GM18511 (cell line): ENCODE measurements around the gene CBX4.

ENCODE experiments used
- ATAC-seq: cut with Tn5 transposase; IDR thresholded peaks from one replicate; pipeline ENCODE4 v1.9.1; 2021; ENCODE audit warnings: mild to moderate bottlenecking, moderate library complexity; ENCODE audit not compliant: unreplicated experiment

CBX4 gene

GRCh38 chr17:79814127-79814973, 24.9 kb downstream of the CBX4 start:
- ATAC-seq: no peak

DNA sequence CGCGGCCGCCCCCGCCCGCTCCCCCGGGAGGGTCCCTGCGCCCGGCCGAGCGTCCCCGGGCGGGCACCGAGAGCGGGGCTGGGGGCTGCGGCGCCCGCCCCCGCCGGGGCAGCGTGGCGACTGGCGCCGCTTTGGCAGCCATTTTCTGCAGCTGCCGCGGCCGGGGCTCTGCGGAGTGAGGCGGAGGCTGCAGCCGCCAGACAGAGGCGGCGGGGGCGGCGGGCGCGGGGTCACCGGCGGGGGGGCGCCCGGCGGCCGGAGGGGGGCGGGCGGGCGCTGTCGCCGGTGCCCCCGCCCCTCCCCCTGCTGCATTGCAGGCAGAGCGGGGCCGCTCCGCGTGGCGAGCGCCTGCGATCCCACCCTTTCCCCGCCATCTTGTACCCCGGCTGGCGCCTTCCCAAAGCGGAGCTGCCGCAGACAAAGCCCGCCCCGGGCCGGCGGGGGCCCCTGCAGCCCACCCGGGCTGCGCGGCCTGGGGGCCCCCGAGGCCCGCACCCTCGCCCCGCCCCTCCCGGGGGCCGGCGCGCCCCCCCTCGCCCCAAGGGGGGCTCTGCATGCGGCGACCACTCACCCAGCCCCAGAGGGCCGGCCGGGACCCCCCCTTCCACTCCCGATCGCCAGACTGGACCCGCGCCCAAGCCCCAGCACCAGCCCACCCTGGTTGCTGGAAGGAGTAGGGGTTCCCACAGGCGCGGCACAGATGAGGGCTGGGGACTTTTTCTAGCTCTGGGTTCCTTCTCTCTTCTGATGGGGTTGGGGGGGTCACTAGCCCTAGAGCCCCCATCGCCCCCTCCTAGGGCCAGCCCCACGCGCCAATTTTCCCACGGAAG, 25.7 kb downstream of the CBX4 start:
- ATAC-seq: no peak

DNA sequence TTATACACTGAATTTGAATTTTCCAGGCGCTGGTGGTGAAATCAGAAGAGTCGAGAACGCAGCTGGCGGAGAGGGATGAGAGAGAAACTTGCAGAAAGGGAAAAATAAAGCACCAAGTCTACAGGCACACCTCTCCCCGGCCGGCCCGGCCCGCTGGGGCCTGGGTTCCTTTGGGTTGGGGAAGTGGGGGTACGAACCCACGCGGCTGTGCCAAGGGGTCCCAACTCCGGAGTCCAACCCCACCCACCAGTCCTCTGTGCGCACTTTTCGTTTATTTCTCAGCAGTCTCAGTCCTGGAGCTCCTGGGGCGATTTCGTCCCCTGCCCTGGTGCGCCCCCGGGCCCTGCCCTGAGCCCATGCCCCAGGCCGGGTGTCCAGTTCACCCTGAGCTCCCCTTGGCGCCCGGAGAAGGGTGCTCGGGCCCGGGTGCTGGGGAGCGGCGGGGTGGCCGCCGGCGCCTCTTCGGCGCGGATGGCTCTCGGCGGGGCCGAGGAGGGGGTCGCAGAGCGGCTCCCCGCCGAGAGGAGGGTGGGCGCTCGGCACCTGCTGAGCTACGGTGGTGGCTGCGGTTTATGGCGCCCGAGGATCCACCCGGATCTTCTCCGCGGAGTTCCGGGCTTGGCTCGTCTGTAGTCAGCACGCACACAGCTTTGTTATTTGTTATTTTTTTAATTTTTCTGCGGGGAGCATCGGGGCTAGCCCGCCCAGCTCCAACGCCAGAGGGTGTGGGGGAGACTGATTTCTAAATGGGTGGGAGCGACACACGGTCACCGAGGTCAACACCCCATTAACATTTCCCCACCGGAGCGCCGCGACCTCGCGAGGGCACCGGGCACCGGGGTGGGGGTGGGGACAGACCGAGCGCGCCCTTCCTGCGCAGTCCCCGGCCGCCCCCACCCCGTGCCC, 26.6 kb downstream of the CBX4 start:
- ATAC-seq: no peak

- ATAC-seq: no peak
These were observed 27.3 kb downstream of the CBX4 start for GRCh38 chr17:79811868-79812352.

GRCh38 chr17:79811011-79811867, 28.0 kb downstream of the CBX4 start:
- no peak for ATAC-seq

- peak; percentile 81 for ATAC-seq
These were observed 28.9 kb downstream of the CBX4 start for GRCh38 chr17:79810130-79811010.

GRCh38 chr17:79809530-79810129, 29.6 kb downstream of the CBX4 start:
- no peak for ATAC-seq

DNA sequence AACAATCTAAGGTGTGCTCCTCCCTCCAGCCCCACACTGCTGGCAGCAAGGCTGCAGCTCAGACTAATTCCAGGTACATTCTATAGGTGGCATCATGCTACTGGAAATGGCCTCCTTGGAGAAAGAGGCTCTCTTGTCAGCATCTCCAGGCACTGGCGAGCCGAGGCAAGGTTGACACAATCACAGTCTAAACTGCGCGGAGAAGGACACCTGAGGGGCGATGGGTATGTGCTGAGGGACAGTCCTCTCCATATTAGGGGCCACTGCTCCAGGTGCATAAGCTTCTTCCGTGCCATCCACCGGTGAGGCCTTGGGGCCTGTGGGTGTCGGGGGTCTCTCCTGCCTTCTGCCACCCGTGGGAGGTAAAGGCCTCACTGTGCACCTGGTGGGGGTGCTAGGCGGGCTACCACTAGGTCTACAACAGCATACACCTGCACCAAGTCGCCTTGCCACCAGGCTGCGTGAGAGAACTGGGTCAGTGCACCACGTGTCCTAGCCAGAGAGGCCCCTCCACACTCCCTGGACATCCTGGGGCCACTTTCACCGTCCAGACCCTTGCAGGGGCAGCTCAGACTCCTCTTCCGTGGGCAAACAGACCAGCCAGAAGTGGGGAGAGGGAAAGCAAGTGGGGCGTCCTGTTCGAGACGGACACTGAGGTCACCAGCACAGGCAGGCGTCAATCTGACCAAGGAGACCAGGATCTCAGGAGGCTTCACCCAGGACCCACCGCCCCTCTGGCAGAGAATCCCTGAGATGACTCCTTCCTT, 30.3 kb downstream of the CBX4 start:
- no peak for ATAC-seq

DNA sequence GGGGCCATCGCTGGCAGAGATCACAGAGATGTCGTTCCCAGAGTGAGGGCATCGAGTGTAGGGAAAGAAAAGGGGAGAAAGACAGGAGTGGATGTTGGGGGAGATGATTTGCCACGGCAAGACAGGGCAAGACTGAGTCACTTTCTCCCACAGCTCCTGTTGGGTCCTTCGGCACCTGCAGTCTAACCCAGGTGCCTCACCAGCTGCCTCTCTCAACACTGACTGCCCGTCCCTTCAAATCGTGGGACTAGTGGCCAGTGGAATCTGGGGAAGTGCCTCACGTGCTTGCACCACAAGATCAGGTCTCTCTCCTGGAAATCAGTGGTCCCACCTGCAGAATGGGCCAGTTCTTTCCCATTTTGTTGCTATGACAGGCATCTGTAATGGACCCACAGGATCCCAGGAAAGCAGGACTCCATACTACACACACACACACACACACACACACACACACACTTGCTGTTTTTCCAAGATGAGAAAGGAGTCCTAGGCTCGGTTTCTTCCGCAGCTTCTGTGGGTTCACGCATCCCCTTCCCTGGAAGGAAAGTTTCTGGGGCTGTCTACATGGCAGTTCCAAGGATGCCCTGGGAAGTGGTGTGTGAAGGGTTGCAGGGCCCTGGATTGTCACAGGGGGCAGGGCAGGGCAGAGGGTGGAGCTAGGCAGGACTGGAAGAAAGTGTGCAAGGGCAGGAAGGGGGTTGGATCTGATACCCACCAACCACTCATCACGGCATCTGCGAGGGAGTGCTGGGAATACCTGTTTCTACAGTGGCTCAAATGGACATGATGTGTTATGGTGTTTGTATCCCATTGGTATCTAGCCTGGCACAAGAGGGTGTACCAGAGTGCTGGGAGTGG, 32.1 kb downstream of the CBX4 start:
- no peak for ATAC-seq

- ATAC-seq: no peak
These were observed 32.8 kb downstream of the CBX4 start for GRCh38 chr17:79806446-79806760.

DNA sequence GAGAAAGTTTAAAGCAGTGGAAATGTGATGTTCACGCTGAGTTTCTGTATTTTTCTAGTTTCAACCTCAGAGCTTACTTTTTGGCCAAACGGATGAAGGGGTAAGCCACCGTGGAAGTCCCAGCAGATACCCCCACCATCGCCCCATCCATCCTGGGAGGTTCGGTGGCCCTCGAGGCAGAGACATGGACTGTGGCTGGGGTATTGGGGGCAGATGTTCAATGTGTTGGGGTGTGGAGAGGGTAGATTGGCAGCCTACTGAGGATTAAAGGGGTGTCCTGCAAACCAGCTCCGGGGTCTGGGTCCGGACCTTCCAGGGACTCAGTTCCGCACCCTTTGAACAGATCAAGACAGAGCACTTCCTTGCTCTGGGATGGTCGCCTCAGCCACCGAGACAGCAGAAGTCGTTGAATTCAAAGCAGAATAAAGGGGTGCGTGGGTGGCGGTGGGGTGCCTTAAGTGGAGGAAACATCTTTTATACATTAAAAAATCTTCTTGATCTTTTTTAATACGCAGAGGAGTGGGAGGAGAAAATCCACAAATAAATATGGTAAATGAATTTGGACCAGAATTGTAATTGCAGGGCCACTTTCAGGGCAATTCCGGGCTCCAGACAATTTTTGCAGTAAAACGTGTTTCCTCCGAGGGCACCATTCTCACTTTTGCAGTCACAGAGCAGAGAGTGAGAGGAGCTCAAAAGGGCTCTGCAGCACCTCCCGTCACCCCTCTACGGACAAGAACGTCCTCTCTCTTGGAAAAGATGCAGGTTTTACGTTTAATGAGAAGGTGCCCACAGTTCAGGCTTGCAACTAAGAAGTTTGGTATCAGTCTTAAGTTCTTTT, 34.2 kb downstream of the CBX4 start:
- ATAC-seq: no peak

GRCh38 chr17:79803997-79804855, 35.0 kb downstream of the CBX4 start:
- ATAC-seq: peak; percentile 65

DNA sequence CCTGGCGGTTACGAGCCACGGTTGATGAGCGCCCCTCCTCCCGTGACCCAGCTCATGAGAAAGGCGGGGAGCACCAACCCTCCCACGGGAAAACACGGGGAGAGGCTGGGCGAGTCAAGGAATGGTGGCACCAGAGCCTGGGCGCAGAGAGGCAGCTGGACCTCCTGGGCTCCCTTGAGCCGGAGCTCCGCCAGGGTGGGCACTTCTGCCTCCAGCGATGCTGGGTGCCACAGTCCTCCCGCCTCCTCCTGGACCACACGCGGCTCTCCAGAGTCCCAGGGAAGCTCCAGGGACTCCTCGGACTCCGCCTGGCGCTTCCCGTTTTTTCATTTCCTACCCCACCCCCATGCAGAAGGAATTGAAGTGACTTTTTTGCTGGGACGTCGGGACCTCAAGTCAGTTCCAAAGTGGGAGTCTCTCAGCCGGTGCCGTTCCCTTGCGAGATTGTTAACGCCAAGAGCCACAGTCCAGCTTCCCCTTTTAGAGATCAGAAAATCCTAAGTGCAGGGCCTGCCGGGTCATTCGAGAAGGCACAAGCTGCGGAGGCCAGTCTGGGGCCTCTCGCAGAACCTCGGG, 35.7 kb downstream of the CBX4 start:
- no peak for ATAC-seq

GRCh38 chr17:79802736-79803420, 36.4 kb downstream of the CBX4 start:
- no peak for ATAC-seq
